Islet precursor cell (in vitro differentiated cells): ENCODE data around the gene CBLN3.

ENCODE experiments used
- DNase-seq: peaks from one replicate; pipeline ENCODE4 v3.0.0-alpha.2; 2018

CBLN3 gene

GRCh38 chr14:24378981-24379906 is 50.2 kb downstream of the CBLN3 start:
- no peak for DNase-seq

- no peak for DNase-seq
Observed at GRCh38 chr14:24378327-24378726, 51.1 kb downstream of the CBLN3 start.

- DNase-seq: no peak
Observed at GRCh38 chr14:24377657-24378056, 51.8 kb downstream of the CBLN3 start.

GRCh38 chr14:24377126-24377525 is 52.3 kb downstream of the CBLN3 start:
- no peak for DNase-seq
